Prostate gland (tissue), 2 donors: Measurements from ENCODE around the gene HTR1D. TPM values are rescaled to one million over a fixed set of nuclear protein-coding genes. Genes with fewer than 3 reads are reported as not detected.

Experiments
- DNase-seq: peaks from one replicate; pipeline ENCODE4 v3.0.0-alpha.2; 2019; ENCODE audit warnings: low spot score
- H3K27ac ChIP-seq, 2 donors: fragments of 200-600 bp; sonication (generic); 2 replicates each; pipeline ENCODE4 v1.5.1; 2017 to 2019
- H3K27me3 ChIP-seq: fragments of 200-600 bp; sonication (generic); replicated peaks from 2 replicates; pipeline ENCODE4 v1.5.1; 2019; ENCODE audit not compliant: insufficient read depth
- H3K36me3 ChIP-seq, 2 donors: fragments of 200-600 bp; sonication (generic); 1 replicate in 1 of 2; 2 replicates in 1 of 2; pipeline versions ENCODE4 v1.5.1 to v1.8.1; 2017 to 2019
- H3K4me1 ChIP-seq: fragments of 200-600 bp; sonication (generic); replicated peaks from 2 replicates; pipeline ENCODE4 v1.5.1; 2019
- H3K4me3 ChIP-seq, 2 donors: fragments of 200-600 bp; sonication (generic); 2 replicates each; pipeline ENCODE4 v1.5.1; 2017 to 2019
- H3K9me3 ChIP-seq: fragments of 200-600 bp; sonication (generic); 2 replicates; pipeline ENCODE4 v1.5.1; 2017
- POLR2A ChIP-seq: fragments of 450-650 bp; IDR thresholded peaks from one replicate; pipeline ENCODE4 v1.6.1; 2016; ENCODE audit warnings: antibody characterized with exemption, mild to moderate bottlenecking
- POLR2AphosphoS5 ChIP-seq: sonication (generic); formaldehyde crosslinking; IDR thresholded peaks from one replicate; pipeline ENCODE4 v1.6.1; 2017; ENCODE audit warnings: antibody characterized with exemption
- WGBS: methylation state at CpG from one replicate; pipeline ENCODE4 v1.1.5; 2018; 5-methylcytosine and 5-hydroxymethylcytosine counted together
- intact Hi-C: fragments of 100-400 bp; cut with DNase I; formaldehyde crosslinking; loops from one replicate; pipeline ENCODE4 v1.14.2; 2022
- total RNA-seq, 2 donors: library from RNA; depleted of rRNA; stranded (reverse); fragments of >200 nt; gene quantifications; one replicate each; pipeline ENCODE4 v1.1.0, GENCODE V29; 2016
- TF ChIP-seq, protein P1 (sequence below), 4 experiments: fragments of 200-600 bp in 2 of 4; fragments of 450-650 bp in 2 of 4; sonication (generic) in 2 of 4; IDR thresholded peaks; 1 replicate in 3 of 4; 2 replicates in 1 of 4; pipeline ENCODE4 v1.5.1; 2016 to 2019; ENCODE audit warnings: antibody characterized with exemption in 4 of 4, mild to moderate bottlenecking in 2 of 4, moderate library complexity in 2 of 4

The HTR1D gene
- total RNA-seq, 2 donors from 2014 or later, result 0.09 to 0.28 TPM

GRCh38 chr1:23202263-23202749 is 15.0 kb downstream of the HTR1D start:
- no peaks in the 10 kb centered on the region for H3K36me3 ChIP-seq
- intact Hi-C loops, result no loop called here
- TF ChIP-seq POLR2AphosphoS5 (no peak), POLR2A (no peak)
- TF ChIP-seq, protein P1, sequence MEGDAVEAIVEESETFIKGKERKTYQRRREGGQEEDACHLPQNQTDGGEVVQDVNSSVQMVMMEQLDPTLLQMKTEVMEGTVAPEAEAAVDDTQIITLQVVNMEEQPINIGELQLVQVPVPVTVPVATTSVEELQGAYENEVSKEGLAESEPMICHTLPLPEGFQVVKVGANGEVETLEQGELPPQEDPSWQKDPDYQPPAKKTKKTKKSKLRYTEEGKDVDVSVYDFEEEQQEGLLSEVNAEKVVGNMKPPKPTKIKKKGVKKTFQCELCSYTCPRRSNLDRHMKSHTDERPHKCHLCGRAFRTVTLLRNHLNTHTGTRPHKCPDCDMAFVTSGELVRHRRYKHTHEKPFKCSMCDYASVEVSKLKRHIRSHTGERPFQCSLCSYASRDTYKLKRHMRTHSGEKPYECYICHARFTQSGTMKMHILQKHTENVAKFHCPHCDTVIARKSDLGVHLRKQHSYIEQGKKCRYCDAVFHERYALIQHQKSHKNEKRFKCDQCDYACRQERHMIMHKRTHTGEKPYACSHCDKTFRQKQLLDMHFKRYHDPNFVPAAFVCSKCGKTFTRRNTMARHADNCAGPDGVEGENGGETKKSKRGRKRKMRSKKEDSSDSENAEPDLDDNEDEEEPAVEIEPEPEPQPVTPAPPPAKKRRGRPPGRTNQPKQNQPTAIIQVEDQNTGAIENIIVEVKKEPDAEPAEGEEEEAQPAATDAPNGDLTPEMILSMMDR (IDR thresholded peaks at IDR 0.05), result no peak
- WGBS, result 47% methylated on average over 3 of the region's 3 CpGs
- no peaks in the 10 kb centered on the region for H3K9me3 ChIP-seq
- H3K27ac ChIP-seq, result no peak overlapping the region
- no peaks in the 10 kb centered on the region for H3K4me1 ChIP-seq
- DNase-seq, result no peak
- no peak overlapping the region for H3K4me3 ChIP-seq
- no peaks in the 10 kb centered on the region for H3K27me3 ChIP-seq

DNA sequence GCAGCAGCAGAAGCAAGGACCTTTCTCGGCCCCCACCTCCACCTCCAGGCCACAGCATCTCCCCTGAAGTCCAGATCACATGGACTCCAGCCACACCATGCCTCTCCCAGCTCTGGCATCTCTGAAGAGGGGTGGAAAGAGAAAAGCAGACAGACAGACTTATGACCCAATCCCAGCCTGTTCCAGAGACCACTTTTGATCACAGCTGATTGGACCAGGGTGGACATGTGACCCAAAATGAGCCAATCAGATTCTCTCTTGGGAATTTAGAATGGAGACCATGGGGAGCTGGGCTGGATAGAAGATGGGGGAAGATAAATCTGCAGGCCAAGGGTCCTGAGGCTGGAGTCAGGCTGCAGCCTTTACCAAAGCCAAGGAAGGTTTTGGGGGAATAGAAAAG is 16.4 kb downstream of the HTR1D start:
- intact Hi-C loops, result no loop called here
- Histone ChIP-seq H3K4me3 (no peak overlapping the region), H3K27me3 (no peaks in the 10 kb centered on the region), H3K9me3 (no peaks in the 10 kb centered on the region), H3K36me3 (no peaks in the 10 kb centered on the region), H3K4me1 (no peaks in the 10 kb centered on the region), H3K27ac (no peak overlapping the region)
- 90% methylated on average over 1 of the region's 1 CpG for WGBS
- no peak for DNase-seq
- no peak for TF ChIP-seq POLR2A
- TF ChIP-seq POLR2AphosphoS5, result no peak
- TF ChIP-seq, protein P1 (IDR thresholded peaks at IDR 0.05), result no peak

GRCh38 chr1:23198373-23198772 is 18.9 kb downstream of the HTR1D start:
- Histone ChIP-seq H3K27ac (no peak overlapping the region), H3K9me3 (no peaks in the 10 kb centered on the region), H3K4me3 (no peak overlapping the region), H3K27me3 (no peaks in the 10 kb centered on the region), H3K36me3 (no peaks in the 10 kb centered on the region), H3K4me1 (no peaks in the 10 kb centered on the region)
- DNase-seq, result no peak
- TF ChIP-seq POLR2AphosphoS5 (no peak), POLR2A (no peak)
- TF ChIP-seq, protein P1 (IDR thresholded peaks at IDR 0.05), result no peak
- intact Hi-C loops, result no loop called here
- 70% methylated on average over 4 of the region's 4 CpGs for WGBS

DNA sequence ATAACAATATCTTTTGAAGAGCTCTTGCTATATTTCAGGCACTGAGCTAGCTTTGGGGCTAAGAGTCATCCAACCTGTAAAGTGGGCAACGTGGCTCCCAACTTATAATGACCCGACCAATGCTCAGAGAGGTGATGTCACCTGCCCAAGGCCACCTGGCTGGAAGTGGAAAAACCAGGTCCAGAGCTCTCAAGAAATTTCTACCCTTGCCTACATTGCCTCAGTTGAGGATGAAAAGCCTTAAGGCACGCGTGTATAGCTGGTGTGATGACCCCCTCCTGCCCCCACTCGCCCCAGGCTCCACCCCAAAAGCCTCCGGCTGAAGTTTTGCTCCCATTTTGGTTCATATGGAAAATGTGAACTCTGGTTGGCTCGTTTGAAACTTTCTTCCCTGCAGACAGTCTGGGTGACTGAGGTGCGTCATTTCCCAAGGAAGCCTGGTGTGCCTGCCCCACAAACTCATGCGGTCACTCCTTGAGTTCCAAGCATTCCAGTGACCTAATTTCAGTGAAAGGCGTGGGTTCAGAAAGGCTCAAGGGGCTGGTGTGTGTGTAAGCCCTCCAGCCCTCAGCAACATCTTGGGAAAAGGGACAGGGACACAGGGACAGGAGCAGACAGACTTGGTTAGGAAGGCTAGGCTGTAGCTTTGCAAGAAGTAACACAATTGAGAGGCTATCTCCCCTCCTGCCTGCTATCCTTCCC is 20.5 kb downstream of the HTR1D start:
- no peak for DNase-seq
- Histone ChIP-seq H3K4me1 (no peaks in the 10 kb centered on the region), H3K36me3 (no peaks in the 10 kb centered on the region), H3K27ac (no peak overlapping the region), H3K27me3 (no peaks in the 10 kb centered on the region), H3K4me3 (no peak overlapping the region), H3K9me3 (no peaks in the 10 kb centered on the region)
- TF ChIP-seq POLR2A (no peak), POLR2AphosphoS5 (no peak)
- TF ChIP-seq, protein P1 (IDR thresholded peaks at IDR 0.05), result no peak
- WGBS, result 57% methylated on average over 10 of the region's 10 CpGs
- intact Hi-C loops, result no loop called here
